IMR-90 (cell line): Measurements from ENCODE around the gene NDUFV2. TPM values are rescaled to one million over a fixed set of nuclear protein-coding genes. Genes with fewer than 3 reads are reported as not detected.

Experiments
- ATAC-seq: fragments of 200-7000 bp; cut with Tn5 transposase; 2 replicates; pipeline ENCODE4 v1.9.1; 2020; ENCODE audit warnings: low read depth, mild to moderate bottlenecking, moderate library complexity
- BruUV-seq: library from RNA; stranded (reverse); fragments of 400-500 nt; replicated peaks from 2 replicates; lab custom pipeline; 2021; lab: Mats Ljungman, UMichigan
- CTCF ChIA-PET: fragments of 300-600 bp; formaldehyde crosslinking; extraction: SDS; loops from one replicate; lab custom pipeline; 2021; ENCODE audit warnings: antibody characterized with exemption; lab: Yijun Ruan, JAX
- POLR2A ChIA-PET: fragments of 300-600 bp; sonication (Branson Sonifier 250); formaldehyde crosslinking; loops from one replicate; lab custom pipeline; 2022; ENCODE audit warnings: antibody characterized with exemption; ENCODE audit not compliant: unreplicated experiment; lab: Charles Lee
- DNase-seq: peaks from one replicate; pipeline ENCODE4 v3.0.0; 2013
- H2AFZ ChIP-seq: replicated peaks from 2 replicates; pipeline ENCODE3; 2013; ENCODE audit warnings: low read length, mild to moderate bottlenecking; ENCODE audit not compliant: poor library complexity
- H2AK5ac ChIP-seq: 2 replicates; pipeline ENCODE4 v1.6.1; 2013; ENCODE audit warnings: low read depth, low read length, inconsistent platforms
- H2AK9ac ChIP-seq: replicated peaks from 2 replicates; pipeline ENCODE3; 2013; ENCODE audit warnings: mild to moderate bottlenecking, low read depth, low read length, moderate library complexity; ENCODE audit not compliant: poor library complexity
- H2BK120ac ChIP-seq: 2 replicates; pipeline ENCODE4 v1.6.1; 2013; ENCODE audit warnings: low read depth, low read length, inconsistent platforms
- H2BK15ac ChIP-seq: 3 replicates; pipeline ENCODE4 v1.6.1; 2013; ENCODE audit warnings: low read depth, low read length, inconsistent platforms
- H2BK20ac ChIP-seq: 2 replicates; pipeline ENCODE4 v1.6.1; 2013; ENCODE audit warnings: low read depth, mild to moderate bottlenecking, inconsistent platforms, low read length, moderate library complexity
- H2BK5ac ChIP-seq: 2 replicates; pipeline ENCODE4 v1.6.1; 2013; ENCODE audit warnings: mild to moderate bottlenecking, low read depth, low read length, inconsistent platforms; ENCODE audit not compliant: poor library complexity, severe bottlenecking
- H3K14ac ChIP-seq: replicated peaks from 2 replicates; pipeline ENCODE4 v1.6.1; 2013; ENCODE audit warnings: low read depth, low read length, inconsistent platforms
- H3K18ac ChIP-seq: 2 replicates; pipeline ENCODE4 v1.6.1; 2013; ENCODE audit warnings: low read depth, low read length, control low read depth
- H3K23ac ChIP-seq: 2 replicates; pipeline ENCODE4 v1.6.1; 2013; ENCODE audit warnings: low read depth, low read length, inconsistent platforms
- H3K27ac ChIP-seq: 2 replicates; pipeline ENCODE4 v1.5.1; 2013; ENCODE audit warnings: mild to moderate bottlenecking, control low read depth, low read length; ENCODE audit not compliant: insufficient read depth
- H3K27me3 ChIP-seq: 2 replicates; pipeline ENCODE4 v1.6.1; 2013; ENCODE audit warnings: low read length; ENCODE audit not compliant: control insufficient read depth, insufficient read depth
- H3K36me3 ChIP-seq: 2 replicates; pipeline ENCODE4 v1.6.1; 2013; ENCODE audit warnings: low read length, mixed read lengths; ENCODE audit not compliant: control insufficient read depth, insufficient read depth
- H3K4ac ChIP-seq: 2 replicates; pipeline ENCODE4 v1.6.1; 2013; ENCODE audit warnings: low read depth, low read length, inconsistent platforms
- H3K4me1 ChIP-seq: 2 replicates; pipeline ENCODE4 v1.6.1; 2013; ENCODE audit warnings: low read length, mixed read lengths; ENCODE audit not compliant: control insufficient read depth, insufficient read depth
- H3K4me2 ChIP-seq: 2 replicates; pipeline ENCODE4 v1.6.1; 2013; ENCODE audit warnings: low read depth, mild to moderate bottlenecking, control low read depth, low read length, moderate library complexity
- H3K4me3 ChIP-seq: 2 replicates; pipeline ENCODE4 v1.5.1; 2013; ENCODE audit warnings: low read depth, mild to moderate bottlenecking, control low read depth, low read length, moderate library complexity; ENCODE audit not compliant: insufficient read depth
- H3K56ac ChIP-seq: 2 replicates; pipeline ENCODE4 v1.6.1; 2013; ENCODE audit warnings: low read length, inconsistent platforms; ENCODE audit not compliant: insufficient read depth; ENCODE audit errors: extremely low read depth
- H3K79me1 ChIP-seq, 2 experiments: 2 replicates each; pipeline ENCODE4 v1.6.1; 2013; ENCODE audit warnings: low read length in 2 of 2, inconsistent platforms in 1 of 2, low read depth in 1 of 2
- H3K9ac ChIP-seq: 2 replicates; pipeline ENCODE4 v1.6.1; 2013; ENCODE audit warnings: low read depth, low read length, control low read depth
- H3K9me1 ChIP-seq: 2 replicates; pipeline ENCODE4 v1.6.1; 2013; ENCODE audit warnings: low read length, inconsistent platforms; ENCODE audit not compliant: insufficient read depth
- H3K9me3 ChIP-seq: 2 replicates; pipeline ENCODE4 v1.6.1; 2013; ENCODE audit warnings: low read length; ENCODE audit not compliant: control insufficient read depth, insufficient read depth
- H4K20me1 ChIP-seq: 2 replicates; pipeline ENCODE4 v1.6.1; 2013; ENCODE audit warnings: low read length, inconsistent platforms; ENCODE audit not compliant: insufficient read depth
- H4K5ac ChIP-seq: 2 replicates; pipeline ENCODE4 v1.6.1; 2013; ENCODE audit warnings: mild to moderate bottlenecking, low read depth, low read length, control low read depth
- H4K8ac ChIP-seq, 2 experiments: 2 replicates each; pipeline ENCODE4 v1.6.1; 2013; ENCODE audit warnings: low read depth in 2 of 2, low read length in 2 of 2, control low read depth in 1 of 2, inconsistent platforms in 1 of 2
- H4K91ac ChIP-seq: 2 replicates; pipeline ENCODE4 v1.6.1; 2013; ENCODE audit warnings: low read depth, low read length, inconsistent platforms; ENCODE audit not compliant: insufficient read depth
- BHLHE40 ChIP-seq: fragments of 150-350 bp; IDR thresholded peaks from 2 replicates; pipeline ENCODE4 v1.6.1; 2016; ENCODE audit warnings: mild to moderate bottlenecking, low read depth, low read length
- CEBPB ChIP-seq: IDR thresholded peaks from 2 replicates; pipeline ENCODE4 v1.6.1; 2012; ENCODE audit warnings: low read depth, low read length, improper control_type of control experiment
- CHD1 ChIP-seq: IDR thresholded peaks from 2 replicates; pipeline ENCODE4 v1.6.1; 2012; ENCODE audit warnings: low read depth, low read length, improper control_type of control experiment
- CTCF ChIP-seq: conservative IDR thresholded peaks from 2 replicates; pipeline ENCODE4 v1.5.1; 2012; ENCODE audit warnings: mild to moderate bottlenecking, low read depth, low read length, improper control_type of control experiment
- FOS ChIP-seq: fragments of 150-350 bp; IDR thresholded peaks from 2 replicates; pipeline ENCODE4 v1.6.1; 2016; ENCODE audit warnings: low read depth, low read length
- MAFK ChIP-seq: IDR thresholded peaks from 2 replicates; pipeline ENCODE4 v1.6.1; 2012; ENCODE audit warnings: low read depth, low read length, improper control_type of control experiment
- MAZ ChIP-seq: IDR thresholded peaks from 2 replicates; pipeline ENCODE4 v1.6.1; 2012; ENCODE audit warnings: low read depth, mild to moderate bottlenecking, low read length, improper control_type of control experiment, moderate library complexity, borderline replicate concordance
- MXI1 ChIP-seq: IDR thresholded peaks from 2 replicates; pipeline ENCODE4 v1.6.1; 2012; ENCODE audit warnings: low read depth, mild to moderate bottlenecking, low read length, moderate library complexity, borderline replicate concordance
- NFE2L2 ChIP-seq: fragments of 150-350 bp; IDR thresholded peaks from 2 replicates; pipeline ENCODE4 v1.6.1; 2016; ENCODE audit warnings: low read depth, mild to moderate bottlenecking, low read length
- POLR2A ChIP-seq: IDR thresholded peaks from 2 replicates; pipeline ENCODE4 v1.6.1; 2012; ENCODE audit warnings: mild to moderate bottlenecking, low read depth, low read length
- RAD21 ChIP-seq: IDR thresholded peaks from 2 replicates; pipeline ENCODE4 v1.6.1; 2012; ENCODE audit warnings: low read length, improper control_type of control experiment
- RCOR1 ChIP-seq: IDR thresholded peaks from 2 replicates; pipeline ENCODE4 v1.6.1; 2012; ENCODE audit warnings: mild to moderate bottlenecking, low read length, improper control_type of control experiment; ENCODE audit not compliant: insufficient replicate concordance
- RFX5 ChIP-seq: IDR thresholded peaks from 2 replicates; pipeline ENCODE4 v1.8.0; 2012; ENCODE audit warnings: low read depth, mild to moderate bottlenecking, low read length, moderate library complexity
- SMC3 ChIP-seq: fragments of 150-350 bp; IDR thresholded peaks from 2 replicates; pipeline ENCODE4 v1.6.1; 2016; ENCODE audit warnings: low read depth, mild to moderate bottlenecking, antibody characterized with exemption, low read length, moderate library complexity
- WGBS, 2 experiments: methylation state at CpG; one replicate each; pipeline versions ENCODE4 v1.1.5 to v1.1.7; 2013; ENCODE audit warnings: missing lambda C conversion rate in 2 of 2; ENCODE audit not compliant: insufficient read length in 1 of 2; ENCODE audit errors: extremely low coverage in 2 of 2; 5-methylcytosine and 5-hydroxymethylcytosine counted together
- dilution Hi-C: fragments of 300-500 bp; cut with HindIII; formaldehyde crosslinking; loops from one replicate; pipeline ENCODE4 v1.14.3; 2018; ENCODE audit warnings: low sequenced_read_pairs; ENCODE audit not compliant: unreplicated experiment
- in situ Hi-C: fragments of 300-500 bp; cut with MboI; formaldehyde crosslinking; loops from 3 replicates; pipeline ENCODE4 v1.14.3; 2019; ENCODE audit warnings: low sequenced_read_pairs, inconsistent platforms, mixed read lengths
- intact Hi-C: fragments of 100-400 bp; cut with micrococcal nuclease; formaldehyde crosslinking; loops from 2 replicates; pipeline ENCODE4 v1.10.0; 2022
- polyA plus RNA-seq, 3 experiments: library from polyadenylated mRNA; depleted of rRNA; stranded (reverse); fragments of >200 nt; gene quantifications; 2 replicates each; pipeline ENCODE4 v1.2.3, GENCODE V29; 2012; ENCODE audit warnings: low replicate concordance in 1 of 3
- total RNA-seq: library from RNA; depleted of rRNA; stranded (reverse); fragments of >200 nt; gene quantifications from 2 replicates; pipeline ENCODE4 v1.2.3, GENCODE V29; 2012
- TF ChIP-seq, protein P1 (sequence below): fragments of 150-350 bp; IDR thresholded peaks from 2 replicates; pipeline ENCODE4 v1.6.1; 2017; ENCODE audit warnings: mild to moderate bottlenecking, antibody characterized with exemption, low read length, low read depth
- TF ChIP-seq, protein P2 (sequence below): fragments of 150-350 bp; IDR thresholded peaks from 2 replicates; pipeline ENCODE4 v1.6.1; 2016; ENCODE audit warnings: low read depth, mild to moderate bottlenecking, low read length, moderate library complexity, borderline replicate concordance

The NDUFV2 gene
- total and polyA plus RNA-seq, 2 of the 4 experiments (the other 2 are of a cell fraction) = 106 to 126 TPM

GRCh38 chr18:9157806-9158205 lies 55.3 kb downstream of the NDUFV2 start:
- Histone ChIP-seq H3K79me1 (peaks cover 20 to 59% of the 10 kb centered on the region in 2 experiments), H3K9ac (no peak overlapping the region), H4K8ac (no peak overlapping the region), H2BK20ac (no peak overlapping the region), H3K4me1 (no peaks in the 10 kb centered on the region), H2BK120ac (no peak overlapping the region), H3K9me1 (peaks cover 5% of the 10 kb centered on the region), H3K14ac (no peak overlapping the region), H2AFZ (no peak overlapping the region), H2BK5ac (no peak overlapping the region), H3K27ac (no peak overlapping the region), H4K91ac (no peak overlapping the region), H3K18ac (no peak overlapping the region), H4K5ac (no peak overlapping the region), H2BK15ac (no peak overlapping the region), H3K4me2 (no peak overlapping the region), H3K4ac (no peak overlapping the region), H3K56ac (no peak overlapping the region), H2AK9ac (no peak overlapping the region), H3K23ac (no peak overlapping the region), H3K4me3 (no peak overlapping the region), H4K20me1 (peaks cover 50% of the 10 kb centered on the region), H2AK5ac (no peak overlapping the region), H3K36me3 (peaks cover 4% of the 10 kb centered on the region), H3K9me3 (no peaks in the 10 kb centered on the region), H3K27me3 (no peaks in the 10 kb centered on the region)
- TF ChIP-seq NFE2L2 (no peak), CTCF (no peak), MAZ (no peak), BHLHE40 (no peak), MAFK (no peak), FOS (no peak), CEBPB (no peak), RFX5 (no peak), RCOR1 (no peak), RAD21 (no peak), SMC3 (no peak), CHD1 (no peak), POLR2A (no peak), MXI1 (no peak)
- TF ChIP-seq, protein P1, sequence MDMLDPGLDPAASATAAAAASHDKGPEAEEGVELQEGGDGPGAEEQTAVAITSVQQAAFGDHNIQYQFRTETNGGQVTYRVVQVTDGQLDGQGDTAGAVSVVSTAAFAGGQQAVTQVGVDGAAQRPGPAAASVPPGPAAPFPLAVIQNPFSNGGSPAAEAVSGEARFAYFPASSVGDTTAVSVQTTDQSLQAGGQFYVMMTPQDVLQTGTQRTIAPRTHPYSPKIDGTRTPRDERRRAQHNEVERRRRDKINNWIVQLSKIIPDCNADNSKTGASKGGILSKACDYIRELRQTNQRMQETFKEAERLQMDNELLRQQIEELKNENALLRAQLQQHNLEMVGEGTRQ = no peak
- TF ChIP-seq, protein P2, sequence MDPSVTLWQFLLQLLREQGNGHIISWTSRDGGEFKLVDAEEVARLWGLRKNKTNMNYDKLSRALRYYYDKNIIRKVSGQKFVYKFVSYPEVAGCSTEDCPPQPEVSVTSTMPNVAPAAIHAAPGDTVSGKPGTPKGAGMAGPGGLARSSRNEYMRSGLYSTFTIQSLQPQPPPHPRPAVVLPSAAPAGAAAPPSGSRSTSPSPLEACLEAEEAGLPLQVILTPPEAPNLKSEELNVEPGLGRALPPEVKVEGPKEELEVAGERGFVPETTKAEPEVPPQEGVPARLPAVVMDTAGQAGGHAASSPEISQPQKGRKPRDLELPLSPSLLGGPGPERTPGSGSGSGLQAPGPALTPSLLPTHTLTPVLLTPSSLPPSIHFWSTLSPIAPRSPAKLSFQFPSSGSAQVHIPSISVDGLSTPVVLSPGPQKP = no peak
- intact Hi-C loops (no loop called here), in situ Hi-C loops (no loop called here), dilution Hi-C loops (no loop called here)
- no peak for DNase-seq
- 60% methylated on average over 1 of the region's 2 CpGs; no CpG with 5 or more reads in 1 of the 2 experiments for WGBS, 2 experiments
- no TSS peak for BruUV-seq
- ATAC-seq = no peak
- CTCF ChIA-PET = no interaction called here
- POLR2A ChIA-PET = no interaction called here
